Muscle of leg (tissue), 16 donors: ENCODE results near the gene UBP1. TPM values are rescaled to one million over a fixed set of nuclear protein-coding genes. Genes with fewer than 3 reads are reported as not detected.
"Not testable (repeated sequence)": the region's sequence is repeated elsewhere in the genome, so short reads cannot be mapped to it uniquely, and the experiment has no call there.

Source experiments
- DNase-seq: peaks from one replicate; pipeline ENCODE4 v3.0.0; 2013
- H3K27ac ChIP-seq: one replicate; pipeline ENCODE4 v1.5.1; 2013; ENCODE audit warnings: mild to moderate bottlenecking, low read length, control low read depth
- H3K27me3 ChIP-seq: one replicate; pipeline ENCODE4 v1.6.1; 2013; ENCODE audit warnings: low read length; ENCODE audit not compliant: control insufficient read depth, insufficient read depth
- H3K36me3 ChIP-seq: one replicate; pipeline ENCODE4 v1.6.1; 2013; ENCODE audit warnings: low read length; ENCODE audit not compliant: control insufficient read depth, insufficient read depth
- H3K4me1 ChIP-seq: one replicate; pipeline ENCODE4 v1.6.1; 2013; ENCODE audit warnings: low read length; ENCODE audit not compliant: control insufficient read depth, insufficient read depth
- H3K4me3 ChIP-seq: one replicate; pipeline ENCODE4 v1.5.1; 2013; ENCODE audit warnings: low read length, control low read depth
- H3K9me3 ChIP-seq: replicated peaks from 2 replicates; pipeline ENCODE4 v1.6.1; 2013; ENCODE audit warnings: low read depth, low read length; ENCODE audit not compliant: control insufficient read depth
- WGBS: methylation state at CpG from one replicate; pipeline ENCODE4 v1.1.5; 2013; ENCODE audit warnings: missing lambda C conversion rate; ENCODE audit not compliant: insufficient coverage; 5-methylcytosine and 5-hydroxymethylcytosine counted together
- long read RNA-seq, 11 donors: transcript quantifications; one replicate each; lab custom pipeline, GENCODE V29; 2026
- polyA plus RNA-seq, 8 donors: library from polyadenylated mRNA; unstranded; fragments of 120-200 nt; gene quantifications; one replicate each; pipeline versions ENCODE4 v1.2.1 to v1.2.3, GENCODE V29; 2013; ENCODE audit warnings: inconsistent platforms in 1 of 8, low replicate concordance in 1 of 8; ENCODE audit not compliant: insufficient read length in 8 of 8, insufficient read depth in 1 of 8
- total RNA-seq: library from RNA; stranded (reverse); fragments of 120-200 nt; gene quantifications from one replicate; pipeline ENCODE4 v1.2.4, GENCODE V29; 2013

Gene UBP1
- total RNA-seq (24.6 TPM), polyA plus RNA-seq (10 to 100 TPM; 41.8 to 56.9 (median 48.4) TPM)
- long read RNA-seq, donor 1, partial matches to known transcripts = 0 of 2 reads
- long read RNA-seq, donor 1, other reads (novel, unspliced or antisense) = 0 of 2 reads
- long read RNA-seq, donor 2 = 0 reads
- long read RNA-seq, donor 3, full-length matches to known transcripts = 3 of 3 reads
- long read RNA-seq, donor 3, partial matches to known transcripts = 0 of 3 reads
- long read RNA-seq, donor 3, other reads (novel, unspliced or antisense) = 0 of 3 reads
- long read RNA-seq, donor 4, full-length matches to known transcripts = 3 of 3 reads
- long read RNA-seq, donor 4, partial matches to known transcripts = 0 of 3 reads
- long read RNA-seq, donor 4, other reads (novel, unspliced or antisense) = 0 of 3 reads
- long read RNA-seq, donor 5, full-length matches to known transcripts = 7 of 7 reads
- long read RNA-seq, donor 5, partial matches to known transcripts = 0 of 7 reads
- long read RNA-seq, donor 5, other reads (novel, unspliced or antisense) = 0 of 7 reads
- long read RNA-seq, donor 6, full-length matches to known transcripts = 7 of 7 reads
- long read RNA-seq, donor 6, partial matches to known transcripts = 0 of 7 reads
- long read RNA-seq, donor 6, other reads (novel, unspliced or antisense) = 0 of 7 reads
- long read RNA-seq, donor 7, full-length matches to known transcripts = 2 of 2 reads
- long read RNA-seq, donor 7, partial matches to known transcripts = 0 of 2 reads
- long read RNA-seq, donor 7, other reads (novel, unspliced or antisense) = 0 of 2 reads
- long read RNA-seq, donor 8, full-length matches to known transcripts = 1 of 1 reads
- long read RNA-seq, donor 8, partial matches to known transcripts = 0 of 1 reads
- long read RNA-seq, donor 8, other reads (novel, unspliced or antisense) = 0 of 1 reads
- long read RNA-seq, donor 9 = 0 reads
- long read RNA-seq, donor 10, partial matches to known transcripts = 0 of 3 reads
- long read RNA-seq, donor 10, other reads (novel, unspliced or antisense) = 0 of 3 reads
- long read RNA-seq, donor 11, full-length matches to known transcripts = 3 of 3 reads
- long read RNA-seq, donor 11, partial matches to known transcripts = 0 of 3 reads
- long read RNA-seq, donor 11, other reads (novel, unspliced or antisense) = 0 of 3 reads

GRCh38 chr3:33440328-33441224, at the start of gene UBP1:
UBP1 (minus strand) TSS chr3:33440405; CDS start chr3:33439848, 557 bp downstream.
- peak within 1 kb of the TSS; percentile 92 for H3K4me3 ChIP-seq
- H3K9me3 ChIP-seq = no peaks in the 10 kb centered on the region
- under 1% methylated on average over 65 of the region's 68 CpGs for WGBS
- no peaks in the 10 kb centered on the region for H3K36me3 ChIP-seq
- peaks cover 12% of the 10 kb centered on the region for H3K4me1 ChIP-seq
- peak; percentile 100 for DNase-seq
- peak within 1 kb of the TSS; percentile 100 for H3K27ac ChIP-seq
- H3K27me3 ChIP-seq = no peaks in the 10 kb centered on the region

GRCh38 chr3:33488683-33489082, 48.5 kb upstream of the UBP1 start:
- Histone ChIP-seq H3K27me3 (no peaks in the 10 kb centered on the region), H3K9me3 (no peaks in the 10 kb centered on the region), H3K4me1 (no peaks in the 10 kb centered on the region), H3K4me3 (no peak overlapping the region), H3K36me3 (no peaks in the 10 kb centered on the region), H3K27ac (no peak overlapping the region)
- WGBS = no CpG with 5 or more reads among the region's 1 CpG
- DNase-seq = no peak

DNA sequence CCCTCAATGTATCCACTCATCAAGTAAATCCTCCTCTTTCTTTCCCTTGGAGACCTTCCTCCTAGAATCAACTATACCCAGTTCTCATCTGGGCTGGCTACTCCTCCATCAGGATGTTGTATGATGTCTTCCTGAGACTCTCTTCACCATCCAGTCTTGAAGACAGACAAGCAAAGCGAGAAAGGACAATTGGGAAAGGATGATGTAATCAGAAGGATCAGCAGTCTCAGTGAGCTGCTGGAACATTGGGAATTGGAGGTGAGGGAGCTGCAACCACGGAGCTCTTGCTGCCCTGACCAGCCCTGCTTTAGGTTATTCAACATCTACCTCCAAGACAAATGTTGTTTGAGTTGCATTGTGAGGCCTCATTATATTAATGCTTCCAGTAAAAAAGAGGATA, 48.0 kb upstream of the UBP1 start:
- Histone ChIP-seq H3K27me3 (no peaks in the 10 kb centered on the region), H3K36me3 (no peaks in the 10 kb centered on the region), H3K4me1 (no peaks in the 10 kb centered on the region), H3K27ac (no peak overlapping the region), H3K4me3 (no peak overlapping the region), H3K9me3 (no peaks in the 10 kb centered on the region)
- WGBS = no CpG with 5 or more reads among the region's 2 CpGs
- no peak for DNase-seq

DNA sequence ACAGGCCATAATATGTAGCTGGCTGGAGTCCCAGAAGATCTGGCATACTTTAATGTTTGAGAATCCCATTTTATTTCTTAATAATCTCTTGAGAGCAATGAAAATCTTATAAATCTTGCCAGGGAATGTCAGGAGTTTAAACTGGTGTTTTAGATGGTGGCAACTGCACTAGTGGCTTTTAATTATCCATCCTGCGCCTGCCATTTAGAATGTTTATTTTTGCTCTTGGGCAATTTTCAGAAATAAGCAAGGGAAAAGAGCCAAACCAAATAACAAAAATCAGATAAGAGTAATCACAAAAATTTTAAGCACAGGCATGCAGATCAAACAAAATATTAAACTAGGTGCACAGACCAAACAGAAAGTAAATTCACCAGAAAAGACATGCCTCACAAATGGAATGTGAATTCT, 41.9 kb upstream of the UBP1 start:
- Histone ChIP-seq H3K36me3 (no peaks in the 10 kb centered on the region), H3K27me3 (no peaks in the 10 kb centered on the region), H3K27ac (no peak overlapping the region), H3K9me3 (peaks cover 3% of the 10 kb centered on the region), H3K4me1 (no peaks in the 10 kb centered on the region), H3K4me3 (no peak overlapping the region)
- DNase-seq = peak; percentile 50
- no CpG with 5 or more reads among the region's 1 CpG for whole genome bisulfite sequencing

- H3K4me1 ChIP-seq = no peaks in the 10 kb centered on the region
- DNase-seq = no peak
- H3K27ac ChIP-seq = no peak overlapping the region
- no peak overlapping the region for H3K4me3 ChIP-seq
- H3K36me3 ChIP-seq = no peaks in the 10 kb centered on the region
- no CpG with 5 or more reads among the region's 2 CpGs for WGBS
- no peaks in the 10 kb centered on the region for H3K27me3 ChIP-seq
- H3K9me3 ChIP-seq = no peaks in the 10 kb centered on the region
Observed at GRCh38 chr3:33474896-33475295, 34.7 kb upstream of the UBP1 start.

GRCh38 chr3:33473813-33474212, 33.6 kb upstream of the UBP1 start:
- Histone ChIP-seq H3K9me3 (no peaks in the 10 kb centered on the region), H3K4me1 (no peaks in the 10 kb centered on the region), H3K4me3 (no peak overlapping the region), H3K27ac (no peak overlapping the region), H3K27me3 (no peaks in the 10 kb centered on the region), H3K36me3 (no peaks in the 10 kb centered on the region)
- no peak for DNase-seq
- 85% methylated on average over 2 of the region's 2 CpGs for WGBS

DNA sequence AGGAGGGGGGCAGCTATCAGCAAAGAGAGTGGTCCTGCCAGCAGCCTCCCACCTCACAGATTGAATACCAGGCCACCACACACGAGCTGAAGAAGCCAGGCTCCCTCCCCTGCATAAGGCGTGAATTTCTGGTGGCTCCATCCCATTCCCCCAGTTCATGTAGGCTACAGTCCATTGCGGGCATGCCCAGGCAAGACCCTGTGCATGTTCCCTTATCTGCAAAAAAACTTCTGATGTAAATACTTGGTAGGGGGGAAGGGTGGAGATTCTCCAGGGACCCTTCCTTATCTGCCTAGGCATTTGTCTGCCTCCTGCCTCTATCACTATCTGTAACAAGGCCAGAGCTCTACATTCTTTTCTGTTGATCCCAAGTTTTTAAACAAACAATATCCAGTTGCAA, 27.6 kb upstream of the UBP1 start:
- Histone ChIP-seq H3K4me1 (no peaks in the 10 kb centered on the region), H3K27me3 (no peaks in the 10 kb centered on the region), H3K4me3 (no peak overlapping the region), H3K9me3 (no peaks in the 10 kb centered on the region), H3K27ac (no peak overlapping the region), H3K36me3 (no peaks in the 10 kb centered on the region)
- DNase-seq = no peak
- no CpG with 5 or more reads among the region's 3 CpGs for WGBS

GRCh38 chr3:33461097-33461496, 20.9 kb upstream of the UBP1 start:
- Histone ChIP-seq H3K27me3 (no peaks in the 10 kb centered on the region), H3K4me1 (no peaks in the 10 kb centered on the region), H3K9me3 (peaks cover 12% of the 10 kb centered on the region), H3K4me3 (no peak overlapping the region), H3K27ac (no peak overlapping the region), H3K36me3 (no peaks in the 10 kb centered on the region)
- DNase-seq = no peak
- WGBS = 100% methylated on average over 1 of the region's 2 CpGs

- not testable (repeated sequence) for H3K4me3 ChIP-seq, H3K36me3 ChIP-seq, DNase-seq, H3K27ac ChIP-seq, H3K4me1 ChIP-seq, H3K27me3 ChIP-seq
- peaks cover 12% of the 10 kb centered on the region for H3K9me3 ChIP-seq
- 100% methylated on average over 2 of the region's 4 CpGs for WGBS
Observed at GRCh38 chr3:33459577-33459976, 19.4 kb upstream of the UBP1 start.
